K562 (cell line): ENCODE data around the gene TFPT. TPM values are rescaled to one million over a fixed set of nuclear protein-coding genes. Genes with fewer than 3 reads are reported as not detected.

Experiments
- ATAC-seq: fragments of 200-7000 bp; cut with Tn5 transposase; 3 replicates; pipeline ENCODE4 v1.9.1; 2020; ENCODE audit warnings: moderate library complexity
- BruUV-seq: library from RNA; stranded (reverse); fragments of 400-500 nt; replicated peaks from 2 replicates; lab custom pipeline; 2021; lab: Mats Ljungman, UMichigan
- CTCF ChIA-PET: fragments of 300-600 bp; formaldehyde crosslinking; extraction: SDS; loops from one replicate; lab custom pipeline; 2021; ENCODE audit warnings: low intra/inter-chr PET ratio; lab: Yijun Ruan, JAX
- POLR2A ChIA-PET: fragments of 300-600, 350-650 bp; sonication (Branson Sonifier 250); formaldehyde crosslinking; extraction: SDS; loops from one replicate; lab custom pipeline; 2021; ENCODE audit warnings: antibody characterized with exemption, inconsistent platforms; lab: Yijun Ruan, JAX
- DNase-seq, 4 experiments: peaks; one replicate each; pipeline versions ENCODE4 v3.0.0 to v3.0.0-alpha.2; 2011 to 2018; ENCODE audit warnings: low spot score in 3 of 4, mixed read lengths in 3 of 4; ENCODE audit errors: extremely low read depth in 1 of 4
- FAIRE-seq: peaks from 2 replicates; lab custom pipeline; 2011; peaks lifted over from hg19 to GRCh38; lab: Jason Lieb, UNC
- H2AFZ ChIP-seq: 2 replicates; pipeline ENCODE4 v1.6.0; 2011; ENCODE audit warnings: low read depth, low read length, control low read depth, inconsistent platforms
- H3K27ac ChIP-seq: fragments of 200-600 bp; 3 replicates; pipeline ENCODE4 v1.8.0; 2011; ENCODE audit warnings: low read depth, mild to moderate bottlenecking, control low read depth, inconsistent platforms, low read length, moderate library complexity, mixed read lengths; ENCODE audit errors: extremely low read depth
- H3K27me3 ChIP-seq, 2 experiments: fragments of 300-600 bp in 1 of 2; 2 replicates in 1 of 2; 3 replicates in 1 of 2; pipeline versions ENCODE4 v1.6.0 to v1.8.0; 2011; ENCODE audit warnings: inconsistent platforms in 2 of 2, low read length in 2 of 2, mild to moderate bottlenecking in 1 of 2, mixed read lengths in 1 of 2, moderate library complexity in 1 of 2; ENCODE audit not compliant: control insufficient read depth in 2 of 2, insufficient read depth in 2 of 2
- H3K36me3 ChIP-seq: fragments of 300-600 bp; 3 replicates; pipeline ENCODE4 v1.8.0; 2011; ENCODE audit warnings: mild to moderate bottlenecking, low read length, inconsistent platforms; ENCODE audit not compliant: control insufficient read depth, insufficient read depth
- H3K4me1 ChIP-seq, 2 experiments: fragments of 200-600 bp in 1 of 2; replicated peaks in 1 of 2; 2 replicates in 1 of 2; 3 replicates in 1 of 2; pipeline versions ENCODE4 v1.5.1 to v1.8.0; 2011; ENCODE audit warnings: inconsistent platforms in 2 of 2, low read length in 2 of 2, mild to moderate bottlenecking in 1 of 2, mixed read lengths in 1 of 2, moderate library complexity in 1 of 2; ENCODE audit not compliant: control insufficient read depth in 2 of 2, insufficient read depth in 2 of 2
- H3K4me2 ChIP-seq: 2 replicates; pipeline ENCODE4 v1.6.1; 2011; ENCODE audit warnings: low read length, control low read depth, inconsistent platforms, mixed read lengths; ENCODE audit not compliant: insufficient read depth
- H3K4me3 ChIP-seq: fragments of 200-600 bp; sonication (generic), shearing (Covaris generic); 2 replicates; pipeline ENCODE4 v1.5.1; 2016; ENCODE audit warnings: control low read depth, inconsistent platforms
- H3K79me2 ChIP-seq: fragments of 200-600 bp; 3 replicates; pipeline ENCODE4 v1.8.0; 2011; ENCODE audit warnings: low read length, inconsistent platforms; ENCODE audit not compliant: control insufficient read depth, insufficient read depth
- H3K9ac ChIP-seq, 2 experiments: 2 replicates each; pipeline versions ENCODE4 v1.6.0 to v1.6.1; 2011; ENCODE audit warnings: low read depth in 2 of 2, low read length in 2 of 2, control low read depth in 1 of 2, inconsistent platforms in 1 of 2, mild to moderate bottlenecking in 1 of 2, mixed read lengths in 1 of 2; ENCODE audit not compliant: insufficient read depth in 1 of 2
- H3K9me1 ChIP-seq: one replicate; pipeline ENCODE4 v1.6.0; 2011; ENCODE audit warnings: inconsistent platforms, mild to moderate bottlenecking, low read length, moderate library complexity; ENCODE audit not compliant: control insufficient read depth, insufficient read depth
- H3K9me3 ChIP-seq: replicated peaks from 2 replicates; pipeline ENCODE4 v1.5.1; 2011; ENCODE audit warnings: low read depth, low read length, inconsistent platforms; ENCODE audit not compliant: control insufficient read depth, insufficient read depth
- H4K20me1 ChIP-seq: replicated peaks from 2 replicates; pipeline ENCODE4 v1.6.1; 2011; ENCODE audit warnings: low read length, inconsistent platforms, mixed read lengths; ENCODE audit not compliant: control insufficient read depth, insufficient read depth
- CBX2 ChIP-seq: fragments of 200-600 bp; sonication (generic); IDR thresholded peaks from one replicate; pipeline ENCODE4 v1.6.1; 2012; ENCODE audit warnings: mild to moderate bottlenecking, low read length, inconsistent platforms; ENCODE audit not compliant: insufficient read depth, poor library complexity, severe bottlenecking
- NUFIP1 ChIP-seq: fragments of 450-650 bp; IDR thresholded peaks from 2 replicates; pipeline ENCODE4 v1.6.1; 2018; ENCODE audit not compliant: partially characterized antibody
- POLR2G ChIP-seq: fragments of 200-400 bp; formaldehyde crosslinking; IDR thresholded peaks from 2 replicates; pipeline ENCODE4 v1.6.1; 2017; ENCODE audit warnings: low read depth, mild to moderate bottlenecking, antibody characterized with exemption, low read length, moderate library complexity
- RBFOX2 ChIP-seq: fragments of 200-400 bp; formaldehyde crosslinking; IDR thresholded peaks from 2 replicates; pipeline ENCODE4 v1.6.1; 2017; ENCODE audit warnings: low read depth, mild to moderate bottlenecking, low read length, moderate library complexity
- WGBS: fragments of 100-300 bp; shearing (Covaris generic); methylation state at CpG from one replicate; pipeline ENCODE4 v1.1.6; 2016; ENCODE audit warnings: low coverage, mixed read lengths; ENCODE audit not compliant: insufficient coverage; ENCODE audit errors: missing lambda C conversion rate; 5-methylcytosine and 5-hydroxymethylcytosine counted together
- in situ Hi-C: fragments of 300-500 bp; cut with MboI; formaldehyde crosslinking; loops from 4 replicates; pipeline ENCODE4 v1.15.0; 2018; ENCODE audit warnings: inconsistent platforms, mixed read lengths
- intact Hi-C: fragments of 100-400 bp; cut with micrococcal nuclease; formaldehyde crosslinking; loops from 2 replicates; pipeline ENCODE4 v1.14.2; 2022
- polyA plus RNA-seq, 8 experiments: library from polyadenylated mRNA; depleted of rRNA in 4 of 8; stranded (reverse) in 5 of 8; unstranded in 3 of 8; fragments of >200 nt; fragmentation: Nextera tagmentation in 2 of 8; fragmentation: Illumina TruSeq in 1 of 8; extraction: Ambion mirVana in 2 of 8; extraction: Trizol in 1 of 8; gene quantifications; 2 replicates each; pipeline versions ENCODE4 v1.2.1 to v1.2.3, GENCODE V29; 2011 to 2014; ENCODE audit warnings: inconsistent platforms in 1 of 8, missing spikeins in 1 of 8
- total RNA-seq, 7 experiments: library from RNA; depleted of rRNA in 6 of 7; stranded (reverse); fragments of >200 nt in 6 of 7; fragmentation: Illumina TruSeq in 2 of 7; extraction: Trizol in 2 of 7; gene quantifications; 2 replicates each; pipeline versions ENCODE4 v1.2.1 to v1.2.3, GENCODE V29; 2011 to 2021; ENCODE audit warnings: low replicate concordance in 1 of 7

The TFPT gene
- total and polyA plus RNA-seq, 9 of the 15 experiments (the other 6 are each of a cell fraction or from before 2014, with no cell fraction given), result 0.72 to 16.4 (median 9.2) TPM

- Histone ChIP-seq H3K4me1 (no peaks in the 10 kb centered on the region; a peak in 1 of 5 replicates), H3K27me3 (no peaks in the 10 kb centered on the region), H3K9me1 (no peaks in the 10 kb centered on the region), H4K20me1 (no peaks in the 10 kb centered on the region), H3K79me2 (no peaks in the 10 kb centered on the region), H3K4me3 (no peak overlapping the region), H2AFZ (no peak overlapping the region), H3K27ac (no peak overlapping the region), H3K36me3 (peaks cover 84% of the 10 kb centered on the region; the same call in 2 of the 3 replicates), H3K4me2 (no peak overlapping the region), H3K9me3 (no peaks in the 10 kb centered on the region), H3K9ac (no peak overlapping the region; a peak in 1 of 4 replicates)
- intact Hi-C loops, result no loop called here
- in situ Hi-C loops, result no loop called here
- BruUV-seq, result no TSS peak
- POLR2A ChIA-PET, result interaction anchor here (1.9 kb wide), 1 partner anchor 11 kb away, joined by 9 read pairs; no protein-coding TSS in a partner anchor
- CTCF ChIA-PET, result no interaction called here
- FAIRE-seq (no peak), ATAC-seq (no peak), DNase-seq (no peak)
- WGBS, result 84% methylated on average over 4 of the region's 9 CpGs
- TF ChIP-seq POLR2G (peak; percentile 11), CBX2 (no peak)
Observed at GRCh38 chr19:54125713-54126112, 10.3 kb upstream of the TFPT start.

GRCh38 chr19:54124393-54124792 lies 8.9 kb upstream of the TFPT start:
- no peaks in the 10 kb centered on the region for H3K9me1 ChIP-seq
- no peaks in the 10 kb centered on the region; a peak in 1 of 5 replicates for H3K4me1 ChIP-seq
- H3K27me3 ChIP-seq, result no peaks in the 10 kb centered on the region
- DNase-seq (no peak), ATAC-seq (no peak), FAIRE-seq (no peak)
- POLR2A ChIA-PET, result interaction anchor here (1.9 to 2.0 kb wide), 2 partner anchors 9 to 12 kb away, joined by 9 to 13 read pairs; partner anchors contain the start of genes PRPF31 and TFPT
- peaks cover 87% of the 10 kb centered on the region; the same call in 2 of the 3 replicates for H3K36me3 ChIP-seq
- 0 out of 2 replicates have a peak, but pooled peaks have one; percentile 9 for TF ChIP-seq RBFOX2
- TF ChIP-seq NUFIP1, result no peak
- H3K9me3 ChIP-seq, result no peaks in the 10 kb centered on the region
- no peaks in the 10 kb centered on the region for H3K79me2 ChIP-seq
- in situ Hi-C loops (no loop called here), intact Hi-C loops (no loop called here)
- WGBS, result 96% methylated on average over 9 of the region's 19 CpGs
- no peak overlapping the region for H2AFZ ChIP-seq
- no peaks in the 10 kb centered on the region for H4K20me1 ChIP-seq
- H3K4me3 ChIP-seq, result no peak overlapping the region
- no peak overlapping the region for H3K27ac ChIP-seq
- no peak overlapping the region for H3K4me2 ChIP-seq
- BruUV-seq, result no TSS peak
- peak overlapping the region in 1 of 2 experiments; percentile 35; a peak in 1 of 4 replicates for H3K9ac ChIP-seq
- CTCF ChIA-PET, result no interaction called here
